NOMO-1 treated with dmso at 0.1 percent for 144 hours (cell line): Measurements from ENCODE around the gene TRAF2.

ENCODE experiments used
- DNase-seq: peaks from one replicate; lab custom pipeline; 2025; ENCODE audit not compliant: unreplicated experiment; lab: John Stamatoyannopoulos, UW

TRAF2 gene

GRCh38 chr9:136936645-136937170, 50.4 kb downstream of the TRAF2 start:
- no peak for DNase-seq

- no peak for DNase-seq
Measured at GRCh38 chr9:136937186-136938001, 51.1 kb downstream of the TRAF2 start.

- DNase-seq = no peak
Measured at GRCh38 chr9:136939431-136939995, 53.2 kb downstream of the TRAF2 start.

- DNase-seq = no peak
Measured at GRCh38 chr9:136939996-136940525, 53.7 kb downstream of the TRAF2 start.

GRCh38 chr9:136940526-136941230, 54.4 kb downstream of the TRAF2 start:
- DNase-seq = no peak

- DNase-seq = no peak
Measured at GRCh38 chr9:136941231-136942111, 55.2 kb downstream of the TRAF2 start.

GRCh38 chr9:136942112-136942880, 56.0 kb downstream of the TRAF2 start:
- DNase-seq = no peak

GRCh38 chr9:136942881-136943230, 56.5 kb downstream of the TRAF2 start:
- DNase-seq = no peak

GRCh38 chr9:136943291-136944211, 57.2 kb downstream of the TRAF2 start:
- peak; percentile 42 for DNase-seq

- peak; percentile 62 for DNase-seq
Measured at GRCh38 chr9:136944212-136944518, 57.8 kb downstream of the TRAF2 start.

- DNase-seq = peak; percentile 98
Measured at GRCh38 chr9:136944519-136945332, 58.4 kb downstream of the TRAF2 start, which contains the start of the genes C8G and FBXW5. Gene C8G, plus strand, starts transcription at chr9:136945243. Its CDS starts 78 bp downstream, at chr9:136945321. Gene FBXW5, minus strand, starts transcription at chr9:136944738. Its CDS starts 655 bp downstream, at chr9:136944083.

- DNase-seq = no peak
Measured at GRCh38 chr9:136945333-136946227, 59.3 kb downstream of the TRAF2 start.

GRCh38 chr9:136946228-136947027, 60.1 kb downstream of the TRAF2 start:
- no peak for DNase-seq

GRCh38 chr9:136947028-136947891, 60.9 kb downstream of the TRAF2 start:
- no peak for DNase-seq

- peak; percentile 2 for DNase-seq
Measured at GRCh38 chr9:136947955-136948510, 61.7 kb downstream of the TRAF2 start.
